Fibroblast of skin of abdomen (primary cell): ENCODE data around the gene CELF5.
"Not testable (repeated sequence)": the region's sequence is repeated elsewhere in the genome, so short reads cannot be mapped to it uniquely, and the experiment has no call there.

Experiments
- DNase-seq: peaks from one replicate; pipeline ENCODE4 v3.0.0-alpha.2; 2013

The CELF5 gene

GRCh38 chr19:3275583-3276340 lies 51.3 kb downstream of the CELF5 start:
- DNase-seq, result peak; percentile 61

- no peak for DNase-seq
Observed at GRCh38 chr19:3276341-3276799, 51.9 kb downstream of the CELF5 start.

GRCh38 chr19:3277649-3278048 lies 53.2 kb downstream of the CELF5 start:
- DNase-seq, result no peak

GRCh38 chr19:3278294-3278693 lies 53.8 kb downstream of the CELF5 start:
- DNase-seq, result no peak

GRCh38 chr19:3278749-3279148 lies 54.3 kb downstream of the CELF5 start:
- no peak for DNase-seq

GRCh38 chr19:3279306-3279705 lies 54.8 kb downstream of the CELF5 start:
- DNase-seq, result no peak

GRCh38 chr19:3281026-3281425 lies 56.6 kb downstream of the CELF5 start:
- no peak for DNase-seq

GRCh38 chr19:3282155-3282554 lies 57.7 kb downstream of the CELF5 start:
- DNase-seq, result no peak

- DNase-seq, result no peak
Observed at GRCh38 chr19:3282564-3282963, 58.1 kb downstream of the CELF5 start.

GRCh38 chr19:3283246-3283751 lies 58.8 kb downstream of the CELF5 start:
- no peak for DNase-seq

GRCh38 chr19:3283886-3284657 lies 59.6 kb downstream of the CELF5 start:
- DNase-seq, result no peak

GRCh38 chr19:3284759-3285646 lies 60.5 kb downstream of the CELF5 start:
- DNase-seq, result peak; percentile 40

GRCh38 chr19:3285647-3286176 lies 61.3 kb downstream of the CELF5 start:
- no peak for DNase-seq

GRCh38 chr19:3287814-3288213 lies 63.4 kb downstream of the CELF5 start:
- no peak for DNase-seq

GRCh38 chr19:3288437-3288836 lies 64.0 kb downstream of the CELF5 start:
- not testable (repeated sequence) for DNase-seq

- no peak for DNase-seq
Observed at GRCh38 chr19:3289971-3290569, 65.6 kb downstream of the CELF5 start.

- DNase-seq, result not testable (repeated sequence)
Observed at GRCh38 chr19:3290858-3291257, 66.4 kb downstream of the CELF5 start.

GRCh38 chr19:3291644-3292043 lies 67.2 kb downstream of the CELF5 start:
- no peak for DNase-seq

GRCh38 chr19:3292958-3293529 lies 68.6 kb downstream of the CELF5 start:
- no peak for DNase-seq

GRCh38 chr19:3293560-3293959 lies 69.1 kb downstream of the CELF5 start:
- DNase-seq, result no peak

- DNase-seq, result no peak
Observed at GRCh38 chr19:3294080-3294850, 69.8 kb downstream of the CELF5 start.
